HG02840 (cell line): ENCODE results near the gene SGSM2.

Experiments
- ATAC-seq: cut with Tn5 transposase; IDR thresholded peaks from one replicate; pipeline ENCODE4 v1.9.1; 2021; ENCODE audit warnings: mild to moderate bottlenecking, moderate library complexity, moderate number of reproducible peaks; ENCODE audit not compliant: unreplicated experiment, low FRiP score

Gene SGSM2

DNA sequence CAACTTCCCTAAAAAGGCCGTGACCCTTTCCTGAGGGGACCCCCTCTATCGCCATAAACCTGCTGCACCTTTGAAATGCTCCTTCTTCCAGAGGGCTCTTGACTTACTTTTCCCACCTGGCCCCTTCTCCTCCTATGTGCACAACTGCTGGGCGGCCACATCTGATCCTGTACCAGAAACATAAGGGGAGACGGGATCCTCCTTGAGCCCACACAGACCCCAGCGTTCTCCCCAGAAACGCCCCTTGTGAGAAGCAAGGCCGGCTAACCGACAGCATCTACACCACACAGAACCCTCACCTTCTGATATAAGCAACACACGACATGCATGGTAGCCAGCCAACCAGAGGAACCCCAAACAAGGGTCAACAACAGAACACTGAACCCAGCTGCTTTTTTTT, 77.8 kb downstream of the SGSM2 start:
- ATAC-seq, result no peak

DNA sequence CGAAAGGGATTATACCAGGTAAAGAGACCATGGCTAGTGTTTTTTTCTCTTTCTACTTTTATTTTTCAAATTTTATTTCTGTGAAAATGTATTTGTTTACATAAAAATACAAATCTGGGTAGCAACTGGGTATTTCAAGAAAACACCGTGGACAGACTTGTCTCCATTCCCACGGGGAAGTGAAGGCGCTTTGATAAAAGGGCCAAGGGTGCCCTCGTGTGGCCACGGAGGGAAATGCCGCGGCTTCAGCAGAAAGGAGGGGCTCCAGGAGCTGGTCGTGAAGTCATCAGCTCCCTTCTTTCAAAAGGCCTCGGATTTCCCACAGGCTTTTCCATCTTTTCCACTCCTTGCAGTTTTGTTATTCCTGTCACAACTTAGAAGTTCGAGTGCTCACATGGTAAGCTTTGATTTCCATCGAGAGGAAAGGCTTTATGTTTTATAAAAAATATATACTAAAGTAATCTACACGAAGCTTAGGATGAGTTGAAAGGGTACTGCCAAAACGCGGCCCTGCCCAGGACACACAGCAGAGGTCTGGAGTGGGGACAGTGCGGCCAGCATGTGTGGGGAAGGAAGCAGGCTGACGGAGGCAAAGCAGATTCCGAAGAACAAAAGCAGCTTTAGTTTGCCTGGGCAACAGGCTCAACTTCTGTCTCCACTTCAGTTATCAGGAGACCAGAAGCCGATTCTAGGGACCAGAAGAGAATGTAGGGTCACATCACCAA, 78.9 kb downstream of the SGSM2 start:
- ATAC-seq, result no peak

GRCh38 chr17:2418572-2418971, 81.3 kb downstream of the SGSM2 start:
- no peak for ATAC-seq

DNA sequence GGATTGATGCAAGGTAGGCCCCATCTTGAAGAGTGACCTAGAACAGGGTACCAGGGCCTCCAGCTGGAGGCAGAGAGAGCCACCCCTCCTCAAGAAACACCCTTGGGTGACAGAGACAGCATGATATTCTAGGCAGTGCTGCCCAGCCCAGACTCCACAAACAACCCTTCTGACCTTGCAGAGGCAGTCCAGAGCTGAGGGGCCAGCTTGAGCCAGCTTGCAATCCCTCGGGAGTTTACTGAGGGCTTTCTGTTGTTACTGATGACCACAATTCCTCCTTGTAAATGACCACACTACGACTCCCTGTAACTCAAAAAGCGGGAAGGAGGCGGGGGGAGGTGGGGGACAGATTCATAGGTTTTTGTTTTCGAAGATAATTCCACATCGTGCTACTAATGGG, 82.2 kb downstream of the SGSM2 start:
- ATAC-seq, result no peak

DNA sequence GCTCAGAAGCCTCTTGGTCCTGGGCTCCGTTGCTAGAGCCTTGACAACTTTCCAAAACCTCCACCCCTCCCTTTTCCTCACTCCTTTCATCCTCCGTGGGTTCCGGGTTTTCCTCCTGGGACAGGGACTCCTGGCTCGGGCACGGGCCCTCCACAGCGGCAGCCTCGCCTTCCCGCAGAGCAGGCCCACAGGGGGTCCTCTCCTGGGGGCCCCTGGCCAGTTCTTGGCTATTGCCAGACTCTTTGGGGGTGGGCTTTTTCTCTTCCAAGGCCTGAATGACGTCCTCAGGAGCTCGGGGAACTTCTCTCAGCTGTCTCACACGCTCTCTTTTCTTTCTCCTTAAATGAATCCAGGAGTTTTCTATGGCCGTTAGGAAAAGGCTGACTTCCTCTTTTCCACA, 82.9 kb downstream of the SGSM2 start:
- no peak for ATAC-seq

DNA sequence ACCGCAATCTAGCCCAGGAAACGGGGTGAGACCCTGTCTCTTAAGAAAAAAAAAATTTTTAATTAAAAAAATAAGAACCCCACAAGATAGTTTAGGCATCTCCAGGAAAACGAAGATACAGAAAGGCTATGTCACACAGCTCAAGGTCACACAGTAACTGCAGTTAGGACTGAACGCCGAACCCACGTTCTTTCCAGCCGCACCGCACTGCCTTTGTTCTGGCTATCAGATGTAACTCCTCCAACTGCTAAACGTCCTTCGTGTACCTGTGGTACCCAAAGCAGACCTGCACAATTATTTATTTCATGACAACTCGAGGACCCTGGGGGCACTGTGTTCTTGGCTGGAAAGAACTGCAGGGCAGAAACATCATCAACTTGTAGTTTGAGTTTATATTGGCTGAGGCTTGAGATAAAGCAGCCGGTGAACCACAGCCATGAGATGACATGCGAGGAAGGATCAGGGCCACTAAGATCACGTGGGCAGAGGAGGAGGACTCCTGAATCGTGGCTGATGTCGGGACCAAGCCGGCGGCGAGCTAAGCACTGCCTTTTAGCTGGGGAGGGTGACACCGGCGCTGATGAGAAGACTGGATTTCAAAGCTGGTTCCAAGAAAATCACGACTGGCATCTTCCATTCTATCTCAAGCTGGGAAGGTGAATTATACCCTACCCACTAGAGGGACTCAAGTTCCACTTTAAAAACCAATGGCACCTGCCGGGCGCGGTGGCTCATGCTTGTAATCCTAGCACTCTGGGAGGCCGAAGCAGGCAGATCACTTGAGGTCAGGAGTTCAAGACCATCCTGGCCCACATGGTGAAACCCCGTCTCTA, 84.2 kb downstream of the SGSM2 start:
- ATAC-seq, result no peak

DNA sequence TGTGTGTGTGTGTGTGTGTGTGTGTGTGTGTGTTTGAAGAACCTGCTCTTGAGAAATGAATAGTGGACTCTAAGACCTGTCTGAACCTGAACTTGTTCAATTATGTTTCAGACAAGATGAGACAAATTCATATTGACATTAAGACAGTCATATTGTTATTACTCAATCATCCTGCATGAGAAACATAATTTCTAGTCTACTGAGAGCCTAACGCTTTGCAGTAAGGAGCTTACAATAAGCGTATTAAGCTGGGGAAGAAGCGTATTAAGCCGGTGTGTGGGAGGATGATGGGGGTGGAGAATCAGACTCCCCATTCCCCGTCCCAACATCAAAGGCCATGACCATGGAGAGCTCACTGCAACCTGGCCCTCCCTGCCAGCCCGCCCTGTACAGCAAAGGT, 86.0 kb downstream of the SGSM2 start:
- ATAC-seq, result no peak

GRCh38 chr17:2427215-2427614, 89.9 kb downstream of the SGSM2 start:
- ATAC-seq, result no peak

GRCh38 chr17:2427910-2428309, 90.6 kb downstream of the SGSM2 start:
- no peak for ATAC-seq
